ENCODE results near the gene CALHM2. TPM values are rescaled to one million over a fixed set of nuclear protein-coding genes. Genes with fewer than 3 reads are reported as not detected.

Gene CALHM2
- total and polyA plus RNA-seq, 4 donors, result 1.6 to 5.0 (median 3.2) TPM

- H3K9me3 ChIP-seq (ENCODE audit: control insufficient read depth in 4 of 4, low read length in 3 of 4), result no peaks in the 10 kb centered on the region
- H3K27ac ChIP-seq (ENCODE audit: low read depth in 1 of 2, low read length in 2 of 2), result no peak overlapping the region
- H3K9ac ChIP-seq (ENCODE audit: low read depth in 1 of 2, low read length in 2 of 2), result no peak overlapping the region
- H3K27me3 ChIP-seq (ENCODE audit: control insufficient read depth in 4 of 4, insufficient read depth in 4 of 4, low read length in 3 of 4), result no peaks in the 10 kb centered on the region
- H3K36me3 ChIP-seq (ENCODE audit: control insufficient read depth in 4 of 4, insufficient read depth in 3 of 4, low read depth in 1 of 4, low read length in 3 of 4), result no peaks in the 10 kb centered on the region
- H3K4me1 ChIP-seq (ENCODE audit: control insufficient read depth in 4 of 4, insufficient read depth in 4 of 4, low read length in 3 of 4), result peaks cover 0 to 5% (median 2%) of the 10 kb centered on the region in 4 donors
- H3K4me3 ChIP-seq (ENCODE audit: low read depth in 1 of 3, low read length in 3 of 3), result no peak overlapping the region
- no peak for DNase-seq (ENCODE audit: low spot score)
- no peak for TF ChIP-seq FOXA1 (IDR thresholded peaks at IDR 0.05)
- TF ChIP-seq NR2F2 (IDR thresholded peaks at IDR 0.05), result no peak
- WGBS, result 84% methylated on average over 4 of the region's 4 CpGs
These were observed 1.9 kb upstream of the CALHM2 start for GRCh38 chr10:103454026-103454425.

GRCh38 chr10:103452506-103453230 is 498 bp upstream of the CALHM2 start:
- 34% methylated on average over 27 of the region's 27 CpGs for WGBS
- Histone ChIP-seq H3K36me3 (ENCODE audit: control insufficient read depth in 4 of 4, insufficient read depth in 3 of 4, low read depth in 1 of 4, low read length in 3 of 4) (peaks cover 0 to 1% (median 0%) of the 10 kb centered on the region in 4 donors), H3K27ac (ENCODE audit: low read depth in 1 of 2, low read length in 2 of 2) (peak overlapping the region; percentile 72 to 80), H3K4me1 (ENCODE audit: control insufficient read depth in 4 of 4, insufficient read depth in 4 of 4, low read length in 3 of 4) (peaks cover 0 to 5% (median 2%) of the 10 kb centered on the region in 4 donors), H3K27me3 (ENCODE audit: control insufficient read depth in 4 of 4, insufficient read depth in 4 of 4, low read length in 3 of 4) (no peaks in the 10 kb centered on the region), H3K9me3 (ENCODE audit: control insufficient read depth in 4 of 4, low read length in 3 of 4) (no peaks in the 10 kb centered on the region), H3K4me3 (ENCODE audit: low read depth in 1 of 3, low read length in 3 of 3) (peak overlapping the region in 1 of 3 donors; percentile 58), H3K9ac (ENCODE audit: low read depth in 1 of 2, low read length in 2 of 2) (no peak overlapping the region)
- TF ChIP-seq HNF4G (IDR thresholded peaks at IDR 0.05) (no peak), MAX (IDR thresholded peaks at IDR 0.05) (no peak), RAD21 (IDR thresholded peaks at IDR 0.05) (no peak), GABPA (IDR thresholded peaks at IDR 0.05 in 1 of 2, conservative IDR thresholded peaks at IDR 0.05 in 1 of 2) (no peak), ZBTB33 (IDR thresholded peaks at IDR 0.05) (no peak), FOXA1 (IDR thresholded peaks at IDR 0.05) (no peak), SP1 (IDR thresholded peaks at IDR 0.05) (no peak), FOXA2 (IDR thresholded peaks at IDR 0.05) (no peak), YY1 (IDR thresholded peaks at IDR 0.05) (no peak), EGR1 (IDR thresholded peaks at IDR 0.05; ENCODE audit: low read depth in 2 of 2) (no peak), NR2F2 (IDR thresholded peaks at IDR 0.05) (no peak), RXRA (IDR thresholded peaks at IDR 0.05) (no peak), JUND (IDR thresholded peaks at IDR 0.05) (no peak), REST (IDR thresholded peaks at IDR 0.05) (no peak), HNF4A (conservative IDR thresholded peaks at IDR 0.05) (no peak), ATF3 (IDR thresholded peaks at IDR 0.05) (no peak)
- no peak for DNase-seq (ENCODE audit: low spot score)
